HG02884 (cell line): ENCODE results near the gene GPR18.
"Not testable (repeated sequence)": the region's sequence is repeated elsewhere in the genome, so short reads cannot be mapped to it uniquely, and the experiment has no call there.

Experiments used
- ATAC-seq: cut with Tn5 transposase; IDR thresholded peaks from one replicate; pipeline ENCODE4 v1.9.1; 2021; ENCODE audit warnings: mild to moderate bottlenecking, moderate library complexity; ENCODE audit not compliant: unreplicated experiment

The GPR18 gene

GRCh38 chr13:99268822-99269221, 10.6 kb upstream of the GPR18 start:
- ATAC-seq = no peak

- ATAC-seq = no peak
Observed at GRCh38 chr13:99267927-99268326, 9.7 kb upstream of the GPR18 start.

- ATAC-seq = no peak
Observed at GRCh38 chr13:99266827-99267226, 8.6 kb upstream of the GPR18 start.

GRCh38 chr13:99265821-99266426, 7.7 kb upstream of the GPR18 start:
- ATAC-seq = no peak

GRCh38 chr13:99265162-99265800, 7.1 kb upstream of the GPR18 start:
- ATAC-seq = no peak

GRCh38 chr13:99264051-99264450, 5.9 kb upstream of the GPR18 start:
- ATAC-seq = no peak

GRCh38 chr13:99263126-99263785, 5.1 kb upstream of the GPR18 start:
- no peak for ATAC-seq

GRCh38 chr13:99261059-99261458, 2.9 kb upstream of the GPR18 start:
- no peak for ATAC-seq

- no peak for ATAC-seq
Observed at GRCh38 chr13:99260216-99260615, 2.0 kb upstream of the GPR18 start.

GRCh38 chr13:99258946-99259345, 767 bp upstream of the GPR18 start:
- ATAC-seq = peak; percentile 57

GRCh38 chr13:99257291-99257690, 888 bp downstream of the GPR18 start:
- no peak for ATAC-seq

GRCh38 chr13:99256709-99257108, 1.5 kb downstream of the GPR18 start:
- no peak for ATAC-seq

GRCh38 chr13:99256283-99256682, 1.9 kb downstream of the GPR18 start:
- no peak for ATAC-seq

GRCh38 chr13:99255271-99255670, 2.9 kb downstream of the GPR18 start:
- no peak for ATAC-seq

- no peak for ATAC-seq
Observed at GRCh38 chr13:99254830-99255229, 3.3 kb downstream of the GPR18 start.

- ATAC-seq = no peak
Observed at GRCh38 chr13:99251921-99252320, 6.3 kb downstream of the GPR18 start.

GRCh38 chr13:99250982-99251825, 7.0 kb downstream of the GPR18 start:
- ATAC-seq = no peak

- ATAC-seq = not testable (repeated sequence)
Observed at GRCh38 chr13:99249606-99250005, 8.6 kb downstream of the GPR18 start.

GRCh38 chr13:99249178-99249577, 9.0 kb downstream of the GPR18 start:
- ATAC-seq = not testable (repeated sequence)

- ATAC-seq = no peak
Observed at GRCh38 chr13:99246100-99246499, 12.1 kb downstream of the GPR18 start.

- peak; percentile 77 for ATAC-seq
Observed at GRCh38 chr13:99237981-99238662, 20.1 kb downstream of the GPR18 start.
